A673 (cell line): ENCODE results near the gene CD86. TPM values are rescaled to one million over a fixed set of nuclear protein-coding genes. Genes with fewer than 3 reads are reported as not detected.

Experiments used
- BruUV-seq: library from RNA; stranded (reverse); fragments of 400-500 nt; replicated peaks from 2 replicates; lab custom pipeline; 2021; lab: Mats Ljungman, UMichigan
- CTCF ChIA-PET: fragments of 300-600 bp; sonication (Branson Sonifier 250); formaldehyde crosslinking; loops from one replicate; lab custom pipeline; 2022; ENCODE audit warnings: antibody characterized with exemption; lab: Charles Lee
- POLR2A ChIA-PET: fragments of 300-600 bp; sonication (Branson Sonifier 250); formaldehyde crosslinking; loops from one replicate; lab custom pipeline; 2022; ENCODE audit warnings: antibody characterized with exemption; ENCODE audit not compliant: low non-redundant PET; lab: Charles Lee
- DNase-seq: peaks from one replicate; pipeline ENCODE4 v3.0.0-alpha.2; 2015; ENCODE audit warnings: low spot score
- H3K27ac ChIP-seq: fragments of 200-600 bp; sonication (generic); 2 replicates; pipeline ENCODE4 v1.5.1; 2016; ENCODE audit warnings: mixed run types, low read depth, mild to moderate bottlenecking, mixed read lengths, antibody characterized with exemption, low read length; ENCODE audit not compliant: poor library complexity, severe bottlenecking
- H3K27me3 ChIP-seq: fragments of 200-600 bp; sonication (generic); replicated peaks from 2 replicates; pipeline ENCODE4 v1.6.1; 2017; ENCODE audit warnings: mixed run types, low read depth, mild to moderate bottlenecking, mixed read lengths, antibody characterized with exemption, low read length; ENCODE audit not compliant: insufficient read depth, poor library complexity
- H3K36me3 ChIP-seq: fragments of 200-600 bp; sonication (generic); 2 replicates; pipeline ENCODE4 v1.6.1; 2016; ENCODE audit warnings: mixed run types, mild to moderate bottlenecking, mixed read lengths, antibody characterized with exemption, low read length; ENCODE audit not compliant: insufficient read depth, poor library complexity, severe bottlenecking
- H3K4me1 ChIP-seq: fragments of 200-600 bp; sonication (generic); 2 replicates; pipeline ENCODE4 v1.6.1; 2017; ENCODE audit warnings: mixed run types, mild to moderate bottlenecking, mixed read lengths, antibody characterized with exemption, low read length; ENCODE audit not compliant: insufficient read depth, poor library complexity, severe bottlenecking
- H3K4me3 ChIP-seq: fragments of 200-600 bp; sonication (generic); 2 replicates; pipeline ENCODE4 v1.5.1; 2016; ENCODE audit warnings: low read depth, mixed run types, mild to moderate bottlenecking, mixed read lengths, low read length; ENCODE audit not compliant: poor library complexity, severe bottlenecking
- H3K9me3 ChIP-seq: fragments of 200-600 bp; sonication (generic); 2 replicates; pipeline ENCODE4 v1.6.1; 2016; ENCODE audit warnings: mixed run types, low read depth, mild to moderate bottlenecking, mixed read lengths, antibody characterized with exemption, low read length; ENCODE audit not compliant: poor library complexity, severe bottlenecking
- EZH2 ChIP-seq: fragments of 200-600 bp; sonication (generic); IDR thresholded peaks from 2 replicates; pipeline ENCODE4 v1.6.1; 2017; ENCODE audit warnings: borderline replicate concordance, low read depth, mild to moderate bottlenecking, mixed read lengths, antibody characterized with exemption, low read length; ENCODE audit not compliant: poor library complexity, severe bottlenecking
- intact Hi-C: fragments of 100-400 bp; cut with micrococcal nuclease; formaldehyde crosslinking; loops from one replicate; pipeline ENCODE4 v1.10.0; 2022; ENCODE audit not compliant: unreplicated experiment
- total RNA-seq: library from RNA; stranded (reverse); gene quantifications from 2 replicates; pipeline ENCODE4 v1.2.3, GENCODE V29; 2021
- TF ChIP-seq, protein P1 (sequence below): fragments of 300-800, 200-600 bp; sonication (generic); conservative IDR thresholded peaks from 2 replicates; pipeline ENCODE4 v1.5.1; 2017; ENCODE audit warnings: low read depth, mild to moderate bottlenecking, antibody characterized with exemption, low read length, moderate library complexity, mixed read lengths

The CD86 gene
- total RNA-seq, 1 experiment from 2014 or later, result not detected

DNA sequence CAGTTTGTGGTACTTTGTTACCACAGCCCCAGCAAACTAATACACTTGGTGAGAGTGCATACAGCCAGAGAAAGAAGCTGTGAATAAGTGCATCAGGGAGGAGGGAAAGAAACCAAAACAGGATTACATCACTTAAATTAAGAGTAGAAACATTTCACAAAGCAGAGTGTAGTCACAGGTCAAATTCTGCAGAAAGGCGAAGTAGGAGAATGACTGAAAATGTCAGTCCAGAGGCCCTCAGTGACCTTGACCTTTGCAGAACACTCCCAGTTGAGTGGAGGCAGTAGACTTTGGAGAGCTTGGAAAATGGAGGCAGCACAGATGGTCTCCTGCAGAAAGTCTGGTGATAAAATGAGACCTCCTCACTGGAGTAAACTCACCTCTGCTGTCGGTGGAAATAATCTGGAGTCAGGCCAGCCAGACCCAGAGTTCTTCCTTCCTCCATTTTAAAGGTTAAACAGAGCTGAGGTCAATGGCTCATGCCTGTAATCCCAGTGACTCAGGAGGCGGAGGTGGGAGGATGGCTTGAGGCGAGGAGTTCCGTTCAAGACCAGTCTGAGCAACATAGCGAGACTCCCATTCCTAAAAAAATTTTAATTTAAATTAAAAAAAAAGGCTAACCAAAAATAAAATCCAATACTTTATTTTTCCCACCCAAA, 5.0 kb downstream of the CD86 start:
- Histone ChIP-seq H3K36me3 (no peaks in the 10 kb centered on the region), H3K9me3 (no peaks in the 10 kb centered on the region), H3K27me3 (no peaks in the 10 kb centered on the region), H3K4me3 (no peak overlapping the region), H3K4me1 (no peaks in the 10 kb centered on the region), H3K27ac (no peak overlapping the region)
- no TSS peak for BruUV-seq
- intact Hi-C loops, result no loop called here
- DNase-seq, result no peak
- ChIA-PET CTCF (no interaction called here), POLR2A (no interaction called here)
- TF ChIP-seq EZH2, result no peak

DNA sequence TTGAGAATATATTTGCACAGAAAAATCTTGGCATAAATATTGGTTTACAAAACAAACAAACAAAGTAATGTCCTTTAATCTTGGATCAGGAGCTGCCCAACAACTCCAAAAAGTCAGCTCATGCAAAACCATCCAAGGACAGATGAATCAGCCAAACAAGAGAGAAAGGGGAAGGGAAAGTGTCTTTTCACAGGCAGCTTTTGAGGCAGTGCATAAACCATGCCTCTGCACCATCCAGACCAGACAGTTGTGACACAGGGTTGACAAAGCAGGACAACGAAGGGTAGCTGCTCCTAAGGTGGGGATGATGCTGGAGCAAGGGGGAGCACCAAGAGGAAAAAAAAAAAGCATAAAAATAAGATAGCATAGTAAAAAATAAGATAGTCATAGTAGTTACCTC, 8.7 kb downstream of the CD86 start:
- no TSS peak for BruUV-seq
- CTCF ChIA-PET, result no interaction called here

DNA sequence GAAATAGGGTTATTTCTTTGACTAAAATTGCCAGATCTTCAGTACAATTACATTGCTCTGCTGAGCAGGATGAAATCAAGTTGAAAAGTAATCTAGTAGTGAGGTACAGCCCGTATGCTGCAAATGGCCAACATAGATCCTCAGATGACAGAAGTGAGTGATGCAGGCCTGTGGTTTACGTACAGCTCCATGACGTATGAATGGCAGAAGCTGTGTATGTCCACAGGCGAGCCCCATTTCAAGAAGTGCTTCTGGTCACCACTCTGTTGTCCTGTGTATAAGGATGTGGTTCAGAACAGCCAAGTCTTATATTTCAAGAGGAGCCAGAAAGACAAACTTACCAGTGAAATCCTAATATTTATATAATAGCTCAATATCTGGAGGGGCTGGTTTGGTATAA, 9.2 kb downstream of the CD86 start:
- Histone ChIP-seq H3K4me1 (peaks cover 22% of the 10 kb centered on the region), H3K4me3 (no peak overlapping the region), H3K27me3 (no peaks in the 10 kb centered on the region), H3K9me3 (no peaks in the 10 kb centered on the region), H3K27ac (no peak overlapping the region), H3K36me3 (no peaks in the 10 kb centered on the region)
- no TSS peak for BruUV-seq
- TF ChIP-seq, protein P1, sequence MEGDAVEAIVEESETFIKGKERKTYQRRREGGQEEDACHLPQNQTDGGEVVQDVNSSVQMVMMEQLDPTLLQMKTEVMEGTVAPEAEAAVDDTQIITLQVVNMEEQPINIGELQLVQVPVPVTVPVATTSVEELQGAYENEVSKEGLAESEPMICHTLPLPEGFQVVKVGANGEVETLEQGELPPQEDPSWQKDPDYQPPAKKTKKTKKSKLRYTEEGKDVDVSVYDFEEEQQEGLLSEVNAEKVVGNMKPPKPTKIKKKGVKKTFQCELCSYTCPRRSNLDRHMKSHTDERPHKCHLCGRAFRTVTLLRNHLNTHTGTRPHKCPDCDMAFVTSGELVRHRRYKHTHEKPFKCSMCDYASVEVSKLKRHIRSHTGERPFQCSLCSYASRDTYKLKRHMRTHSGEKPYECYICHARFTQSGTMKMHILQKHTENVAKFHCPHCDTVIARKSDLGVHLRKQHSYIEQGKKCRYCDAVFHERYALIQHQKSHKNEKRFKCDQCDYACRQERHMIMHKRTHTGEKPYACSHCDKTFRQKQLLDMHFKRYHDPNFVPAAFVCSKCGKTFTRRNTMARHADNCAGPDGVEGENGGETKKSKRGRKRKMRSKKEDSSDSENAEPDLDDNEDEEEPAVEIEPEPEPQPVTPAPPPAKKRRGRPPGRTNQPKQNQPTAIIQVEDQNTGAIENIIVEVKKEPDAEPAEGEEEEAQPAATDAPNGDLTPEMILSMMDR, result no peak
- TF ChIP-seq EZH2, result no peak
- ChIA-PET CTCF (no interaction called here), POLR2A (no interaction called here)
- intact Hi-C loops, result no loop called here
- no peak for DNase-seq

More for the DNA sequence above, 8.7 kb downstream of the CD86 start:
- no peaks in the 10 kb centered on the region for H3K9me3 ChIP-seq
- no peaks in the 10 kb centered on the region for H3K27me3 ChIP-seq
- intact Hi-C loops, result no loop called here
- H3K4me1 ChIP-seq, result peaks cover 22% of the 10 kb centered on the region
- no peak overlapping the region for H3K4me3 ChIP-seq
- TF ChIP-seq, protein P1, result no peak
- no peak for TF ChIP-seq EZH2
- no peak overlapping the region for H3K27ac ChIP-seq
- H3K36me3 ChIP-seq, result no peaks in the 10 kb centered on the region
- no peak for DNase-seq
- POLR2A ChIA-PET, result no interaction called here
